ENCODE data around the gene IL9R.

Gene IL9R

GRCh38 chrX:155953055-155953454 is 44.4 kb upstream of the IL9R start:
- Histone ChIP-seq H3K4me2 (ENCODE audit: insufficient read depth, low read length) (no peak overlapping the region), H2AFZ (ENCODE audit: low read depth, low read length) (no peak overlapping the region), H3K36me3 (ENCODE audit: insufficient read depth, low read length) (no peaks in the 10 kb centered on the region), H3K4me3 (ENCODE audit: low read depth in 1 of 2, low read length in 2 of 2) (no peak overlapping the region), H3K9me3 (ENCODE audit: insufficient read depth, low read length, severe bottlenecking) (no peaks in the 10 kb centered on the region), H3K27ac (ENCODE audit: low read length) (no peak overlapping the region), H3K79me2 (ENCODE audit: insufficient read depth, low read length) (no peaks in the 10 kb centered on the region), H3K9ac (ENCODE audit: low read depth, low read length) (no peak overlapping the region), H4K20me1 (ENCODE audit: insufficient read depth, low read length) (no peaks in the 10 kb centered on the region), H3K27me3 (ENCODE audit: insufficient read depth, low read length, poor library complexity) (no peaks in the 10 kb centered on the region), H3K4me1 (ENCODE audit: insufficient read depth, low read length) (no peaks in the 10 kb centered on the region)
- DNase-seq (no peak), ATAC-seq (ENCODE audit: insufficient read depth, low read depth) (no peak)
- TF ChIP-seq EZH2 (IDR thresholded peaks at IDR 0.05; ENCODE audit: borderline replicate concordance, low read depth, low read length, severe bottlenecking) (no peak), CTCF (IDR thresholded peaks at IDR 0.05; ENCODE audit: borderline replicate concordance, extremely low read depth, low read length, poor library complexity, severe bottlenecking) (no peak)

- no peaks in the 10 kb centered on the region for H3K36me3 ChIP-seq (ENCODE audit: insufficient read depth, low read length)
- H3K27ac ChIP-seq (ENCODE audit: low read length) = no peak overlapping the region
- H3K79me2 ChIP-seq (ENCODE audit: insufficient read depth, low read length) = no peaks in the 10 kb centered on the region
- no peaks in the 10 kb centered on the region for H3K9me3 ChIP-seq (ENCODE audit: insufficient read depth, low read length, severe bottlenecking)
- ATAC-seq (ENCODE audit: insufficient read depth, low read depth) (no peak), DNase-seq (no peak)
- H3K4me2 ChIP-seq (ENCODE audit: insufficient read depth, low read length) = no peak overlapping the region
- TF ChIP-seq CTCF (IDR thresholded peaks at IDR 0.05; ENCODE audit: borderline replicate concordance, extremely low read depth, low read length, poor library complexity, severe bottlenecking) (no peak), EZH2 (IDR thresholded peaks at IDR 0.05; ENCODE audit: borderline replicate concordance, low read depth, low read length, severe bottlenecking) (no peak)
- H3K9ac ChIP-seq (ENCODE audit: low read depth, low read length) = no peak overlapping the region
- no peaks in the 10 kb centered on the region for H3K4me1 ChIP-seq (ENCODE audit: insufficient read depth, low read length)
- H2AFZ ChIP-seq (ENCODE audit: low read depth, low read length) = no peak overlapping the region
- no peaks in the 10 kb centered on the region for H3K27me3 ChIP-seq (ENCODE audit: insufficient read depth, low read length, poor library complexity)
- no peaks in the 10 kb centered on the region for H4K20me1 ChIP-seq (ENCODE audit: insufficient read depth, low read length)
- H3K4me3 ChIP-seq (ENCODE audit: low read depth in 1 of 2, low read length in 2 of 2) = no peak overlapping the region
Observed at GRCh38 chrX:155954793-155955192, 42.7 kb upstream of the IL9R start.

- Histone ChIP-seq H3K9me3 (ENCODE audit: insufficient read depth, low read length, severe bottlenecking) (no peaks in the 10 kb centered on the region), H3K4me3 (ENCODE audit: low read depth in 1 of 2, low read length in 2 of 2) (no peak overlapping the region), H3K4me2 (ENCODE audit: insufficient read depth, low read length) (no peak overlapping the region), H3K27me3 (ENCODE audit: insufficient read depth, low read length, poor library complexity) (no peaks in the 10 kb centered on the region), H3K9ac (ENCODE audit: low read depth, low read length) (no peak overlapping the region), H3K4me1 (ENCODE audit: insufficient read depth, low read length) (no peaks in the 10 kb centered on the region), H3K36me3 (ENCODE audit: insufficient read depth, low read length) (no peaks in the 10 kb centered on the region), H2AFZ (ENCODE audit: low read depth, low read length) (no peak overlapping the region), H3K79me2 (ENCODE audit: insufficient read depth, low read length) (no peaks in the 10 kb centered on the region), H3K27ac (ENCODE audit: low read length) (no peak overlapping the region), H4K20me1 (ENCODE audit: insufficient read depth, low read length) (no peaks in the 10 kb centered on the region)
- TF ChIP-seq EZH2 (IDR thresholded peaks at IDR 0.05; ENCODE audit: borderline replicate concordance, low read depth, low read length, severe bottlenecking) = no peak
- no peak for TF ChIP-seq CTCF (IDR thresholded peaks at IDR 0.05; ENCODE audit: borderline replicate concordance, extremely low read depth, low read length, poor library complexity, severe bottlenecking)
- DNase-seq (no peak), ATAC-seq (ENCODE audit: insufficient read depth, low read depth) (no peak)
Observed at GRCh38 chrX:155956099-155956498, 41.4 kb upstream of the IL9R start.

GRCh38 chrX:155956649-155957048 is 40.8 kb upstream of the IL9R start:
- no peaks in the 10 kb centered on the region for H4K20me1 ChIP-seq (ENCODE audit: insufficient read depth, low read length)
- TF ChIP-seq EZH2 (IDR thresholded peaks at IDR 0.05; ENCODE audit: borderline replicate concordance, low read depth, low read length, severe bottlenecking) = no peak
- no peak for TF ChIP-seq CTCF (IDR thresholded peaks at IDR 0.05; ENCODE audit: borderline replicate concordance, extremely low read depth, low read length, poor library complexity, severe bottlenecking)
- H3K36me3 ChIP-seq (ENCODE audit: insufficient read depth, low read length) = no peaks in the 10 kb centered on the region
- no peaks in the 10 kb centered on the region for H3K9me3 ChIP-seq (ENCODE audit: insufficient read depth, low read length, severe bottlenecking)
- ATAC-seq (ENCODE audit: insufficient read depth, low read depth) (no peak), DNase-seq (no peak)
- H3K4me1 ChIP-seq (ENCODE audit: insufficient read depth, low read length) = no peaks in the 10 kb centered on the region
- H3K79me2 ChIP-seq (ENCODE audit: insufficient read depth, low read length) = no peaks in the 10 kb centered on the region
- H2AFZ ChIP-seq (ENCODE audit: low read depth, low read length) = no peak overlapping the region
- H3K4me2 ChIP-seq (ENCODE audit: insufficient read depth, low read length) = no peak overlapping the region
- H3K27ac ChIP-seq (ENCODE audit: low read length) = no peak overlapping the region
- no peaks in the 10 kb centered on the region for H3K27me3 ChIP-seq (ENCODE audit: insufficient read depth, low read length, poor library complexity)
- no peak overlapping the region for H3K4me3 ChIP-seq (ENCODE audit: low read depth in 1 of 2, low read length in 2 of 2)
- no peak overlapping the region for H3K9ac ChIP-seq (ENCODE audit: low read depth, low read length)

Measured in DND-41 (cell line).